GM12801 (cell line): ENCODE measurements around the gene GALNT18.

ENCODE experiments used
- TF ChIP-seq, protein P1 (sequence below): IDR thresholded peaks from one replicate; pipeline ENCODE4 v1.5.1; 2011; ENCODE audit warnings: control low read depth; ENCODE audit not compliant: insufficient read length; ENCODE audit errors: extremely low read depth

GALNT18 gene

GRCh38 chr11:11245453-11245852 lies 376.4 kb downstream of the GALNT18 start:
- TF ChIP-seq, protein P1, sequence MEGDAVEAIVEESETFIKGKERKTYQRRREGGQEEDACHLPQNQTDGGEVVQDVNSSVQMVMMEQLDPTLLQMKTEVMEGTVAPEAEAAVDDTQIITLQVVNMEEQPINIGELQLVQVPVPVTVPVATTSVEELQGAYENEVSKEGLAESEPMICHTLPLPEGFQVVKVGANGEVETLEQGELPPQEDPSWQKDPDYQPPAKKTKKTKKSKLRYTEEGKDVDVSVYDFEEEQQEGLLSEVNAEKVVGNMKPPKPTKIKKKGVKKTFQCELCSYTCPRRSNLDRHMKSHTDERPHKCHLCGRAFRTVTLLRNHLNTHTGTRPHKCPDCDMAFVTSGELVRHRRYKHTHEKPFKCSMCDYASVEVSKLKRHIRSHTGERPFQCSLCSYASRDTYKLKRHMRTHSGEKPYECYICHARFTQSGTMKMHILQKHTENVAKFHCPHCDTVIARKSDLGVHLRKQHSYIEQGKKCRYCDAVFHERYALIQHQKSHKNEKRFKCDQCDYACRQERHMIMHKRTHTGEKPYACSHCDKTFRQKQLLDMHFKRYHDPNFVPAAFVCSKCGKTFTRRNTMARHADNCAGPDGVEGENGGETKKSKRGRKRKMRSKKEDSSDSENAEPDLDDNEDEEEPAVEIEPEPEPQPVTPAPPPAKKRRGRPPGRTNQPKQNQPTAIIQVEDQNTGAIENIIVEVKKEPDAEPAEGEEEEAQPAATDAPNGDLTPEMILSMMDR = no peak

DNA sequence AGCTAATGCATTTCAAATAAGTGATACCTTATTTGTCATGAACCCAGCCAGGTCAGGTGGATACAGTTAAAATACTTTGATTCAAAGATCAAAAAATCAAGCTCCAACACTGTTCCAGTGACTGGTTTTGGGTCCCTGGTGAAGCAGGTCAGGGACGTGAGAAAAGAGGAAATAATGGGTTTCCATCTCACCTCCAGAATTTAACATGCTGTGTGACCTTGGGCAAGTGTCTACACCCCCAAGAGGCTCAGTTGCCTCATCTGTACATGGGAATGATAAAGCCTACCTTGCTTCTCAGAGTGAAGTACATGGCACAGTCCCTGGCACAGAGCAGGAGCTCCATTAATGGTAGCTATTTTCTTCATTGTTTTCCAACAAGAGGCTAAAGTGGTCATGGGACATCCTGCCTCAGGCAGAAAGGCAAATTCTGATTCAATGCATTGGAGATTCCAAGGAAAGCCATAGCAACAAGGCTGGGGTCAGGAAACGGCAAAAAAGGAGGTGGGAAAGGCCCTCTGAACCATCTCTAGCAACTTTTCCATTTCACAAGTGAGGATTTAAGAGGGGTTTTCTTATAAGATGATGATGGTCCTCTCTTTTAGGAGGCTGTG lies 377.2 kb downstream of the GALNT18 start:
- TF ChIP-seq, protein P1 = no peak

- TF ChIP-seq, protein P1 = no peak
These were observed 378.0 kb downstream of the GALNT18 start for GRCh38 chr11:11243590-11244469.

GRCh38 chr11:11243209-11243589 lies 378.6 kb downstream of the GALNT18 start:
- TF ChIP-seq, protein P1 = no peak

DNA sequence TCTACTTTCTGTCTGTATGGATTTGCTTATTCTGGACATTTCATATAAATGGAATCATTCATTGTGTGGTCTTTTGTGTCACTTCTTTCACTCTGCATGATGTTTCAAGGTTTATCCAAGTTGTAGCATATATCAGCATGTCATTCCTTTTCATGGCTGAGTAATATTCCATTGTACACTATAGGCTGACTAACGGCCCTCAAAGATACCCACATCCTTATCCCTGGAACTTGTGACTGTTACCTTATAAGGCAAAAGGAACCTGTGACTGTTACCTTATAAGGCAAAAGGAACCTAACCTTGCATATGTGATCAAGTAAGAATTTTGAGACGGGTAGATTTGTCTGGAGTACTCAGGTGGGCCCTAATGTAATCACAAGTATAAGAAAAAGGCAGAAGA lies 380.5 kb downstream of the GALNT18 start:
- TF ChIP-seq, protein P1 = no peak

DNA sequence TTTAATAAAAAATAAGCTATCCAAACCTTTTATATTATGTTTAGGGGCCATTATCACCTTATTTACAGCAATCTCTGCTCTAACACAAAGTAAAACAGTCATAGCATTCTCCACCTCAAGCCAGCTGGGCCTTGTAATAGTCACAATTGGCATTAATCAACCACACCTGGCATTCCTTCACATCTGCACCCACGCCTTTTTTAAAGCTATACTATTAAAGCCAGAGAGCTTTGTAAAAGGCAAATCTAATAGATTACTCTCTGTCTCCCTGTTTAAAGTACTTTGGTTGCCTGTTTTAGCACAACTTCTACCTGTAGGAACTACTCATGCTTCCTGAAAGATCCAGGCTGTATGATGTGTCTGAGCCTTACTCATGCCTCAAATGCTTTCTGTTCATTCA lies 381.8 kb downstream of the GALNT18 start:
- TF ChIP-seq, protein P1 = no peak

DNA sequence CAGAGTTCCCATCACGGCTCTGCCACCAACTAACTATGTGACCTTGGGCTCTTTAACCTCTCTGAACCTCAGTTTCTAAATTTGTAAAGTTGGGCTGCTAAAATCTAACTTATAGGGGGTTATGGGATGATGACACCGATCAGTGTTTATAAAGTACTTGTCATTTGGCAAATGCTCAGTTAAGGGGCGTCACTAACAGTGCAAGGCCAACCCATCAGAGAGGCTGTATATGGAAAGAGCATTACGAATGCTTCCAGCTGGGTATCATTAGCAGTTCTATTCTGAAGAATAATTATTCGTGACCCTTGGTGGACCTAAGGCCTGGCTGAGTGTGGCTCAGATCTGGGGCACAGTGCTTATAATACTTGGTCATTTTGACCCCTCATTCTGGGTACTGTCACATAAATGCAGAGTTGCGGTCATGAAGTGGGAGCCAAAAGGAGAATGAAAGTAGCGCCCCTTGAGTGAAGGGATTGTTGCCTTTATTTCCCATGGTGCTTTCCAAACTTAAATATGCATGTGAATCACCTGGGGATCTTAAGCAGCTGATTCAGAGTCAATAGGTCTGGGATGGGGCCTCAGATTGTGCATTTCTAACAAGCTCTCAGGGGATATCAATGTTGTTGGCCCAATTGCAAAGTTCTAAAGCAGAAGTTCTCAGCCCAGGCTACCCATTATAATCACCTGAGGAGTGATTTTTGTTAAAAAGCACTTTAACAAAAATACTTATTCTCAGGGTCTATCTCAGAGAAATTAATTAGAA lies 384.6 kb downstream of the GALNT18 start:
- TF ChIP-seq, protein P1 = no peak
